Activated B cell treated with CpG ODN at 0.5 μM for 24 hours (primary cell): Measurements from ENCODE around the gene SPIRE2. TPM values are rescaled to one million over a fixed set of nuclear protein-coding genes. Genes with fewer than 3 reads are reported as not detected.
"Not testable (repeated sequence)": the region's sequence is repeated elsewhere in the genome, so short reads cannot be mapped to it uniquely, and the experiment has no call there.

Experiments
- ATAC-seq: fragments of 200-7000 bp; cut with Tn5 transposase; one replicate; pipeline ENCODE4 v1.10.0; 2021; ENCODE audit warnings: low read depth, mild to moderate bottlenecking, moderate library complexity
- CTCF ChIA-PET: fragments of 350-600 bp; sonication (Branson Sonifier 250); formaldehyde crosslinking; loops from one replicate; lab custom pipeline; 2021; ENCODE audit warnings: antibody characterized with exemption; lab: Charles Lee
- POLR2A ChIA-PET: fragments of 350-600 bp; sonication (Branson Sonifier 250); formaldehyde crosslinking; loops from one replicate; lab custom pipeline; 2021; ENCODE audit warnings: antibody characterized with exemption; lab: Charles Lee
- DNase-seq: peaks from one replicate; pipeline ENCODE4 v3.0.0; 2022
- H3K27ac Mint-ChIP-seq: one replicate; pipeline ENCODE4 v1.8.0; 2020; ENCODE audit warnings: mixed read lengths
- H3K27me3 Mint-ChIP-seq: one replicate; pipeline ENCODE4 v1.8.0; 2021; ENCODE audit warnings: mixed read lengths
- H3K36me3 Mint-ChIP-seq: one replicate; pipeline ENCODE4 v1.8.0; 2021; ENCODE audit warnings: low read depth, mixed read lengths
- H3K4me1 Mint-ChIP-seq: one replicate; pipeline ENCODE4 v1.8.0; 2021; ENCODE audit warnings: mixed read lengths
- H3K4me3 Mint-ChIP-seq: one replicate; pipeline ENCODE4 v1.8.0; 2020; ENCODE audit warnings: mild to moderate bottlenecking, mixed read lengths
- H3K9me3 Mint-ChIP-seq: one replicate; pipeline ENCODE4 v1.8.0; 2020; ENCODE audit warnings: mixed read lengths
- CTCF ChIP-seq: fragments of 200-600 bp; IDR thresholded peaks from one replicate; pipeline ENCODE4 v1.8.0; 2022; ENCODE audit warnings: antibody characterized with exemption, mild to moderate bottlenecking
- intact Hi-C: fragments of 100-400 bp; cut with micrococcal nuclease; formaldehyde crosslinking; loops from one replicate; pipeline ENCODE4 v1.15.1; 2024
- total RNA-seq: library from RNA; stranded (reverse); gene quantifications from 2 replicates; pipeline ENCODE4 v1.2.3, GENCODE V29; 2022

Gene SPIRE2
- total RNA-seq, 1 donor from 2014 or later, result 1.2 TPM

- Mint-ChIP-seq H3K4me3 (peak within 1 kb of the TSS; percentile 93), H3K9me3 (no peaks in the 10 kb centered on the region), H3K36me3 (peaks cover 20% of the 10 kb centered on the region), H3K27ac (peak within 1 kb of the TSS; percentile 97), H3K4me1 (peaks cover 17% of the 10 kb centered on the region), H3K27me3 (no peaks in the 10 kb centered on the region)
- CTCF ChIA-PET, result interaction anchor here (0.6 to 1.2 kb wide), 2 partner anchors 19 to 168 kb away, joined by 3 read pairs; no protein-coding TSS in a partner anchor
- DNase-seq, result peak; percentile 82
- peak; percentile 23 for ATAC-seq
- no peak for TF ChIP-seq CTCF
- POLR2A ChIA-PET, result interaction anchor here (0.5 to 2.7 kb wide), 38 partner anchors 11 to 1136 kb away, joined by 3 to 51 read pairs (median 4); partner anchors contain the start of genes CDK10, CHMP1A, DEF8 and FANCA
- intact Hi-C loops, result loop anchor here (1.0 to 5.0 kb wide), 4 partner anchors 9 to 311 kb away; partner anchors contain the start of genes CDK10 and RPL13
Measured at GRCh38 chr16:89873109-89873971, 45.1 kb downstream of the SPIRE2 start, which contains the start of gene TCF25. TSS of gene TCF25 (plus strand) at chr16:89873592. CDS start at chr16:89873668, 76 bp downstream.

GRCh38 chr16:89873972-89874689 is 45.9 kb downstream of the SPIRE2 start:
- peaks cover 17% of the 10 kb centered on the region for H3K4me1 Mint-ChIP-seq
- H3K27me3 Mint-ChIP-seq, result no peaks in the 10 kb centered on the region
- TF ChIP-seq CTCF, result no peak
- POLR2A ChIA-PET, result interaction anchor here (0.6 to 2.7 kb wide), 30 partner anchors 12 to 1137 kb away, joined by 3 to 51 read pairs (median 4); partner anchors contain the start of genes CDK10, CHMP1A, DEF8 and FANCA
- H3K27ac Mint-ChIP-seq, result peak overlapping the region; percentile 97
- H3K36me3 Mint-ChIP-seq, result peaks cover 26% of the 10 kb centered on the region
- peak overlapping the region; percentile 93 for H3K4me3 Mint-ChIP-seq
- CTCF ChIA-PET, result interaction anchor here (0.6 to 1.2 kb wide), 2 partner anchors 19 to 168 kb away, joined by 3 read pairs; no protein-coding TSS in a partner anchor
- no peaks in the 10 kb centered on the region for H3K9me3 Mint-ChIP-seq
- intact Hi-C loops, result loop anchor here (1.0 to 5.0 kb wide), 12 partner anchors 10 to 383 kb away; partner anchors contain the start of genes ANKRD11, CDK10, CHMP1A and DEF8
- peak; percentile 84 for ATAC-seq
- peak; percentile 98 for DNase-seq

GRCh38 chr16:89879123-89879522 is 50.8 kb downstream of the SPIRE2 start:
- H3K4me3 Mint-ChIP-seq, intact Hi-C loops, H3K9me3 Mint-ChIP-seq, ATAC-seq, H3K27me3 Mint-ChIP-seq, DNase-seq, POLR2A ChIA-PET, CTCF ChIA-PET, H3K27ac Mint-ChIP-seq: not testable (repeated sequence)
- H3K36me3 Mint-ChIP-seq, result peaks cover 52% of the 10 kb centered on the region
- peaks cover 11% of the 10 kb centered on the region for H3K4me1 Mint-ChIP-seq

- no peak for TF ChIP-seq CTCF
- H3K9me3 Mint-ChIP-seq, result no peaks in the 10 kb centered on the region
- no peak overlapping the region for H3K4me3 Mint-ChIP-seq
- H3K27me3 Mint-ChIP-seq, result no peaks in the 10 kb centered on the region
- POLR2A ChIA-PET, result no interaction called here
- no peak overlapping the region for H3K27ac Mint-ChIP-seq
- no peaks in the 10 kb centered on the region for H3K4me1 Mint-ChIP-seq
- peaks cover 54% of the 10 kb centered on the region for H3K36me3 Mint-ChIP-seq
- no peak for ATAC-seq
- intact Hi-C loops, result loop anchor here (2.0 kb wide), 1 partner anchor 24 kb away; no protein-coding TSS in a partner anchor
- CTCF ChIA-PET, result no interaction called here
- no peak for DNase-seq
Measured at GRCh38 chr16:89880477-89881367, 52.4 kb downstream of the SPIRE2 start.
